GM23338 (cell line): ENCODE data around the gene FKBP2. TPM values are rescaled to one million over a fixed set of nuclear protein-coding genes. Genes with fewer than 3 reads are reported as not detected.
"Not testable (repeated sequence)": the region's sequence is repeated elsewhere in the genome, so short reads cannot be mapped to it uniquely, and the experiment has no call there.

Experiments used
- ATAC-seq: fragments of 200-7000 bp; cut with Tn5 transposase; 3 replicates; pipeline ENCODE4 v1.9.1; 2020
- DNase-seq: peaks from one replicate; pipeline ENCODE4 v3.0.0-alpha.2; 2015; ENCODE audit warnings: low spot score
- H2AFZ ChIP-seq: fragments of 200-600 bp; sonication (generic); 2 replicates; pipeline ENCODE4 v1.8.0; 2016; ENCODE audit warnings: antibody characterized with exemption, mild to moderate bottlenecking, moderate library complexity
- H3F3A ChIP-seq: fragments of 200-600 bp; sonication (generic); replicated peaks from 2 replicates; pipeline ENCODE4 v1.8.0; 2017; ENCODE audit warnings: antibody characterized with exemption, mixed run types, low read depth
- H3K27ac ChIP-seq: fragments of 200-600 bp; sonication (generic); 2 replicates; pipeline ENCODE4 v1.6.1; 2016; ENCODE audit warnings: low read depth
- H3K27me3 ChIP-seq: fragments of 200-600 bp; sonication (generic); 2 replicates; pipeline ENCODE4 v1.8.0; 2016; ENCODE audit warnings: mild to moderate bottlenecking, mixed run types, moderate library complexity; ENCODE audit not compliant: insufficient read depth
- H3K36me3 ChIP-seq: fragments of 200-600 bp; sonication (generic); 2 replicates; pipeline ENCODE4 v1.8.0; 2016; ENCODE audit warnings: mild to moderate bottlenecking; ENCODE audit not compliant: insufficient read depth
- H3K4me1 ChIP-seq: fragments of 200-600 bp; sonication (generic); 2 replicates; pipeline ENCODE4 v1.8.0; 2016; ENCODE audit warnings: mild to moderate bottlenecking, moderate library complexity; ENCODE audit not compliant: insufficient read depth
- H3K4me2 ChIP-seq: fragments of 200-600 bp; sonication (generic); 2 replicates; pipeline ENCODE4 v1.7.1; 2017; ENCODE audit warnings: mixed run types
- H3K4me3 ChIP-seq: fragments of 200-600 bp; sonication (generic); 2 replicates; pipeline ENCODE4 v1.6.1; 2016; ENCODE audit warnings: mixed run types
- H3K79me2 ChIP-seq: fragments of 200-600 bp; sonication (generic); replicated peaks from 2 replicates; pipeline ENCODE4 v1.8.0; 2017; ENCODE audit warnings: mild to moderate bottlenecking; ENCODE audit not compliant: insufficient read depth
- H3K9me2 ChIP-seq: fragments of 200-600 bp; sonication (generic); 2 replicates; pipeline ENCODE4 v1.8.0; 2017; ENCODE audit not compliant: insufficient read depth
- H4K20me1 ChIP-seq: fragments of 200-600 bp; sonication (generic); replicated peaks from 2 replicates; pipeline ENCODE4 v1.8.0; 2017; ENCODE audit warnings: mild to moderate bottlenecking; ENCODE audit not compliant: insufficient read depth
- H3K27ac Mint-ChIP-seq: 2 replicates; pipeline ENCODE4 v1.8.0; 2020; ENCODE audit warnings: inconsistent platforms, mild to moderate bottlenecking, moderate library complexity, mixed read lengths
- H3K27me3 Mint-ChIP-seq: 3 replicates; pipeline ENCODE4 v1.8.0; 2022; ENCODE audit warnings: low read depth, mild to moderate bottlenecking, moderate library complexity, mixed read lengths, inconsistent platforms; ENCODE audit not compliant: insufficient read depth, poor library complexity
- H3K36me3 Mint-ChIP-seq: 3 replicates; pipeline ENCODE4 v1.8.0; 2021; ENCODE audit warnings: low read depth, mild to moderate bottlenecking, inconsistent platforms, moderate library complexity, mixed read lengths
- H3K4me1 Mint-ChIP-seq: 3 replicates; pipeline ENCODE4 v1.8.0; 2020; ENCODE audit warnings: mild to moderate bottlenecking, inconsistent platforms, mixed read lengths
- H3K4me3 Mint-ChIP-seq: 3 replicates; pipeline ENCODE4 v1.8.0; 2021; ENCODE audit warnings: moderate library complexity, mild to moderate bottlenecking, inconsistent platforms, mixed read lengths
- H3K9me3 Mint-ChIP-seq: 3 replicates; pipeline ENCODE4 v1.8.0; 2020; ENCODE audit warnings: moderate library complexity, mild to moderate bottlenecking, inconsistent platforms, mixed read lengths
- CREB1 ChIP-seq: fragments of 250-450 bp; sonication (Bioruptor Pico); IDR thresholded peaks from 2 replicates; pipeline ENCODE4 v1.5.0; 2020; ENCODE audit warnings: low read depth, mild to moderate bottlenecking, moderate library complexity
- NANOG ChIP-seq: IDR thresholded peaks from 2 replicates; pipeline ENCODE4 v1.6.1; 2016; ENCODE audit warnings: antibody characterized with exemption, borderline replicate concordance
- POLR2AphosphoS5 ChIP-seq: IDR thresholded peaks from 2 replicates; pipeline ENCODE4 v1.6.1; 2016; ENCODE audit warnings: antibody characterized with exemption, low read depth
- ZNF114 ChIP-seq: fragments of 250-450 bp; sonication (Bioruptor Pico); IDR thresholded peaks from 2 replicates; pipeline ENCODE4 v1.5.0; 2020; ENCODE audit warnings: mild to moderate bottlenecking, moderate library complexity
- polyA plus RNA-seq: library from polyadenylated mRNA; unstranded; fragments of >200 nt; fragmentation: Nextera tagmentation; extraction: Ambion mirVana; gene quantifications from 2 replicates; pipeline ENCODE4 v1.2.1, GENCODE V29; 2016
- total RNA-seq: library from RNA; depleted of rRNA; stranded (reverse); fragments of >200 nt; shearing (Covaris generic); gene quantifications from 2 replicates; pipeline ENCODE4 v1.2.3, GENCODE V29; 2014
- TF ChIP-seq, protein P1 (sequence below), 2 experiments: fragments of 200-600 bp in 1 of 2; sonication (generic) in 1 of 2; conservative IDR thresholded peaks; 2 replicates each; pipeline versions ENCODE4 v1.5.1 to v1.6.1; 2016 to 2017; ENCODE audit warnings: antibody characterized with exemption in 2 of 2, low read depth in 2 of 2, mild to moderate bottlenecking in 2 of 2, moderate library complexity in 1 of 2

Gene FKBP2
- total and polyA plus RNA-seq, 2 experiments from 2014 or later, result 31.4 to 201 TPM

DNA sequence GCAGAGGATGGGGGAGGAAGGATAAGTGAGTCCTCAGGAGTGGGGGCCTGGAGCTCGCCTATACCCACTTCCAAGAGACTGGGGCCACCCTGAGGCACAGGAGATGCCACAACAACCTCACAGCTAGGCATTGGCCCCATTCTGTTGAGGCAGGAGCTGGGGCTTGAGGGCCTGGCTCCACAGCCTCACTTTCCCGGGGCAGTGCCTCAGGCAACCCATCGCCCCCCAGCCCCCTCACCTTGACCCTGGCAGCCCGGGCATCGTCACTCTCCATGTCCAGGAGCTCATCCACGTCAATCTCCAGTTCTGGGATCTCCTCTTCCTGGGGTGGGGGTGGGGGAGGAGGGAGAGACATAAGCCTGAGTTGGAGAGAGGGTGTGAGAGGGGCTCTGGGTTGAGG lies 4.1 kb downstream of the FKBP2 start:
- peaks cover 47% of the 10 kb centered on the region for H3K4me1 Mint-ChIP-seq
- peak overlapping the region; percentile 99 for H3K4me3 ChIP-seq
- TF ChIP-seq NANOG (no peak), POLR2AphosphoS5 (peak; percentile 42; the same call in 1 of the 2 replicates)
- H3K27me3 ChIP-seq, result no peaks in the 10 kb centered on the region
- H3K27me3 Mint-ChIP-seq, result peaks cover 43% of the 10 kb centered on the region
- H3K27ac ChIP-seq, result no peak overlapping the region
- ATAC-seq, result no peak
- H3K9me3 Mint-ChIP-seq, result no peaks in the 10 kb centered on the region
- H3K4me3 Mint-ChIP-seq, result peak overlapping the region; percentile 87
- peaks cover 26% of the 10 kb centered on the region for H3K79me2 ChIP-seq
- no peaks in the 10 kb centered on the region; the same call in 1 of the 2 replicates for H4K20me1 ChIP-seq
- peaks cover 40% of the 10 kb centered on the region for H3K4me1 ChIP-seq
- no peak overlapping the region for H3K27ac Mint-ChIP-seq
- H3F3A ChIP-seq, result peaks cover 49% of the 10 kb centered on the region
- H3K9me2 ChIP-seq, result no peaks in the 10 kb centered on the region
- peak overlapping the region; percentile 93 for H3K4me2 ChIP-seq
- H2AFZ ChIP-seq, result no peak overlapping the region
- H3K36me3 Mint-ChIP-seq, result peaks cover 17% of the 10 kb centered on the region
- no peaks in the 10 kb centered on the region for H3K36me3 ChIP-seq
- DNase-seq, result no peak

DNA sequence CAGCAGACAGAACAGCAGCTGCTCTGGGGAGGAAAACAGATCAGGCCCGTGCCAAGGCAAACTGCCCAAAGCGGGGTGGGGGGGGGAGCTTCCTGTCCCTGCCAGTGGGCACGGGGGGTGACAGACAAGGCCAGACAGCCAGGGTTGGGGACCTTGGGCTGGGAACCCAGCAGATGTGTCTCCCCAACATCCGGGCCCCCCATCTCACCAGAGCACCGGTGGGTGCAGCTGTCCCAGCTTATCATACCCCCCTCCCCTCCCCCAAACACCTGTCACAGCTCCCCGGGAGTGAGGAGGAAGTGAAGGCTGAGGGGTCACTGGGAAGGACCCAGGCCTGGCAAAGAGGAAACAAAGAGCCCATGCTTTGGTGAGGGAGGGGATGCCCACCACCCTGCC lies 4.5 kb downstream of the FKBP2 start:
- peak overlapping the region; percentile 93 for H3K4me2 ChIP-seq
- TF ChIP-seq CREB1, result no peak
- TF ChIP-seq, protein P1, sequence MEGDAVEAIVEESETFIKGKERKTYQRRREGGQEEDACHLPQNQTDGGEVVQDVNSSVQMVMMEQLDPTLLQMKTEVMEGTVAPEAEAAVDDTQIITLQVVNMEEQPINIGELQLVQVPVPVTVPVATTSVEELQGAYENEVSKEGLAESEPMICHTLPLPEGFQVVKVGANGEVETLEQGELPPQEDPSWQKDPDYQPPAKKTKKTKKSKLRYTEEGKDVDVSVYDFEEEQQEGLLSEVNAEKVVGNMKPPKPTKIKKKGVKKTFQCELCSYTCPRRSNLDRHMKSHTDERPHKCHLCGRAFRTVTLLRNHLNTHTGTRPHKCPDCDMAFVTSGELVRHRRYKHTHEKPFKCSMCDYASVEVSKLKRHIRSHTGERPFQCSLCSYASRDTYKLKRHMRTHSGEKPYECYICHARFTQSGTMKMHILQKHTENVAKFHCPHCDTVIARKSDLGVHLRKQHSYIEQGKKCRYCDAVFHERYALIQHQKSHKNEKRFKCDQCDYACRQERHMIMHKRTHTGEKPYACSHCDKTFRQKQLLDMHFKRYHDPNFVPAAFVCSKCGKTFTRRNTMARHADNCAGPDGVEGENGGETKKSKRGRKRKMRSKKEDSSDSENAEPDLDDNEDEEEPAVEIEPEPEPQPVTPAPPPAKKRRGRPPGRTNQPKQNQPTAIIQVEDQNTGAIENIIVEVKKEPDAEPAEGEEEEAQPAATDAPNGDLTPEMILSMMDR (conservative IDR thresholded peaks at IDR 0.05; ENCODE audit: low read depth in 2 of 2), result no peak
- TF ChIP-seq POLR2AphosphoS5, result no peak; the same call in 1 of the 2 replicates
- no peaks in the 10 kb centered on the region for H3K36me3 ChIP-seq
- no peak for DNase-seq
- peak overlapping the region; percentile 87 for H3K4me3 Mint-ChIP-seq
- no peak overlapping the region for H3K27ac ChIP-seq
- H3K4me1 ChIP-seq, result peaks cover 40% of the 10 kb centered on the region
- H3K79me2 ChIP-seq, result peaks cover 26% of the 10 kb centered on the region
- ATAC-seq, result no peak
- H3F3A ChIP-seq, result peaks cover 49% of the 10 kb centered on the region
- peak overlapping the region; percentile 88 for H3K27ac Mint-ChIP-seq
- no peaks in the 10 kb centered on the region; the same call in 1 of the 2 replicates for H4K20me1 ChIP-seq
- H3K36me3 Mint-ChIP-seq, result peaks cover 17% of the 10 kb centered on the region
- H3K9me2 ChIP-seq, result no peaks in the 10 kb centered on the region
- no peaks in the 10 kb centered on the region for H3K27me3 ChIP-seq
- no peaks in the 10 kb centered on the region for H3K9me3 Mint-ChIP-seq
- H3K4me1 Mint-ChIP-seq, result peaks cover 45% of the 10 kb centered on the region
- peaks cover 40% of the 10 kb centered on the region for H3K27me3 Mint-ChIP-seq
- peak overlapping the region; percentile 99 for H3K4me3 ChIP-seq
- H2AFZ ChIP-seq, result no peak overlapping the region

DNA sequence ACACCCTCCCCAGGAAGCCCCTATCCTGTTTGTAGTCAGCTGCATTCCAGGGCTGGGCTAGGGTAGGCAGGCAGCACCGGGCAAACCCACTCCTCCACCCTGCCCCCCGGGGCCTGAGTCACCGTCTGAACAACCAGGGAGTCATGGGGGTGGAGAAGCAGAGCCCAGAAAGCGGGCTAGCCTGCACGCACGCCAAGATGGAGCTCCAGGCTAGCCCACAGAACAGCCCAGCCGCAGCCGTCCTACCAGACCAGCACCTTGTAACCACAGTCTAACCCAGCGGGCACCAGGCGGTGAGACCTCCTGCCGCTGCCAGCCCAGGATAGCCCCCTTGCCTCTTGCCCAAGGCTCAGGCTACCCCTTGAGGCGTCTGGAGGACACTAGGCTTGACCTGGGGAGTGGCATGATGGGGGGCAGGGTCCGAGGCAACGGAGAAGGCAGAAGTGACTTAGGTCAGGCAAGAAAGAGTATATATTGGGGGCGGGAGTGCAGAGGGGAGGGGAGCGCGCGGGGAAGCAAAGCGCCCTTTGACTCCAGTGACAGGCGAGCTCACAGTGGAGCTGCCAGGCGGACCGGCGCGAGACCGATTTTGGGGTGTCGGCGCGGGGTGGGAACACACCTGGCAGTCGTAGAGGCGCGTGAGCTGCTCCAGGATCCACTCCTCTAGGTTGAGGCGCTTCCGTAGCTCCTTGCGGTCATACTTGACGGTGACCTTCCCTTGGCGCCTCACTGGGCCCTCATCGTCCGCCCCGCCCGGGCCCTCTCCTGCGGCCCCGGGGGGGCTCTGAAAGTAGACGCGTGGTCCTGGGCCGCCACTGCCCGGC lies 5.1 kb downstream of the FKBP2 start:
- Histone ChIP-seq H3K27me3 (no peaks in the 10 kb centered on the region), H3K4me1 (peaks cover 44% of the 10 kb centered on the region), H3K4me3 (peak overlapping the region; percentile 99), H3K36me3 (no peaks in the 10 kb centered on the region), H4K20me1 (no peaks in the 10 kb centered on the region; the same call in 1 of the 2 replicates), H3K27ac (no peak overlapping the region), H3K4me2 (peak overlapping the region; percentile 93), H3F3A (peaks cover 51% of the 10 kb centered on the region), H3K79me2 (peaks cover 26% of the 10 kb centered on the region), H3K9me2 (no peaks in the 10 kb centered on the region), H2AFZ (no peak overlapping the region)
- TF ChIP-seq ZNF114 (CRISPR knock-in tag), result no peak
- TF ChIP-seq, protein P1 (conservative IDR thresholded peaks at IDR 0.05; ENCODE audit: low read depth in 2 of 2), result no peak
- H3K4me1 Mint-ChIP-seq, result peaks cover 47% of the 10 kb centered on the region
- peak overlapping the region; percentile 88 for H3K27ac Mint-ChIP-seq
- H3K36me3 Mint-ChIP-seq, result peaks cover 17% of the 10 kb centered on the region
- H3K4me3 Mint-ChIP-seq, result peak overlapping the region; percentile 87
- peaks cover 37% of the 10 kb centered on the region for H3K27me3 Mint-ChIP-seq
- ATAC-seq (no peak), DNase-seq (peak; percentile 65)
- no peaks in the 10 kb centered on the region for H3K9me3 Mint-ChIP-seq

- Histone ChIP-seq H3K4me3 (peak overlapping the region; percentile 99), H3F3A (peaks cover 51% of the 10 kb centered on the region), H3K79me2 (peaks cover 26% of the 10 kb centered on the region), H3K4me2 (peak overlapping the region; percentile 93; the same call in 1 of the 2 replicates), H3K4me1 (peaks cover 44% of the 10 kb centered on the region)
- not testable (repeated sequence) for H3K27ac ChIP-seq, H2AFZ ChIP-seq, H3K27me3 ChIP-seq, H3K9me3 Mint-ChIP-seq, H3K27ac Mint-ChIP-seq, ATAC-seq, H3K9me2 ChIP-seq, H4K20me1 ChIP-seq, H3K36me3 ChIP-seq, DNase-seq
- Mint-ChIP-seq H3K4me3 (peak overlapping the region; percentile 88; the same call in 2 of the 3 replicates), H3K36me3 (peaks cover 17% of the 10 kb centered on the region), H3K27me3 (peaks cover 36% of the 10 kb centered on the region), H3K4me1 (peaks cover 47% of the 10 kb centered on the region)
Observed at GRCh38 chr11:64246621-64246870, 5.7 kb downstream of the FKBP2 start.
